ENCODE results near the gene GPR156. TPM values are rescaled to one million over a fixed set of nuclear protein-coding genes. Genes with fewer than 3 reads are reported as not detected.
"Not testable (repeated sequence)": the region's sequence is repeated elsewhere in the genome, so short reads cannot be mapped to it uniquely, and the experiment has no call there.

The GPR156 gene
- total RNA-seq (2014; rRNA removed; shearing (Covaris generic); ENCODE audit: low replicate concordance) = 0.91 and 1.1 TPM in 2 replicates

DNA sequence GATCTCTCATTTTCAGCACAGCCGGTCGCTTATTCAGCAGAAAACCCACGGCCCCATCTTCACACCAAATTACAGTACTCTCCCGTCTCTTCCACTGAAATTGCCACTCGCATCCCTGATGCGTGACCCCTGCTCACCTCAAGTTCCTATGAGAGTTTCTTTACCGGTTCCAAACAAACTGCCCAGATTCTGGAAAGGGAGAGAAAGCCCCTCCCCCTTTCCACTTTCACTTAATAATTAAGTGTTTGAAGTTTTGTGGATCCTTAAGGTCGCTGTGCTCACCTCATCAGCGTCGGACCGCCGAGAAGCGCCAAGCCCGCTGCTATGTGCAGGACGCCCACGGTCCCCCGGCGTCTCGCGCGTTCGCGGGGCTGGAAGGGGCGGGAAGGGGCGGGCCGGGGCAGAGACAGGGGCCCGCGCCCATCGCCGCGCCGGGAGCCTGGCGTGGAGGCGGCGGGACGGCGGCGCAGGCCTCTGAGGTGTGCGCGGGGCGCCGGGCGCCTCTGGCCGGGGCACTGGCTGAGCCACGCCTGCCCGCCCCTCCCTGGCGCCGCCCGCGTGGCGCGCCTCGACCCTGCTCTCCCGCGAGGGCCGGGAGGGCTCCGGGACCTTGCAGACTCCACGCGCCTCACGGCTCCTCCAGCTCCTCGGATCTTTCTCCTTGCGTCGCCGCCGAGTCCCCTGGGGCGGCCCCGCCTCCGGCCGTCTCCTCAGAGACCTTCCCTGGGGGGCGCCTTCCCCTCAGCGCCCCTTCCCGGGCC, at the start of gene GPR156:
GPR156 (minus strand) TSS at position 476 of the 761 bp plus-strand sequence. CDS start 41,124 bp downstream, outside the sequence.
- no peaks in the 10 kb centered on the region for H3K36me3 ChIP-seq
- H3K9me3 ChIP-seq = no peaks in the 10 kb centered on the region
- peak; percentile 68 for DNase-seq
- H3K27me3 ChIP-seq = no peaks in the 10 kb centered on the region
- H3K4me3 ChIP-seq = peak within 1 kb of the TSS; percentile 51

DNA sequence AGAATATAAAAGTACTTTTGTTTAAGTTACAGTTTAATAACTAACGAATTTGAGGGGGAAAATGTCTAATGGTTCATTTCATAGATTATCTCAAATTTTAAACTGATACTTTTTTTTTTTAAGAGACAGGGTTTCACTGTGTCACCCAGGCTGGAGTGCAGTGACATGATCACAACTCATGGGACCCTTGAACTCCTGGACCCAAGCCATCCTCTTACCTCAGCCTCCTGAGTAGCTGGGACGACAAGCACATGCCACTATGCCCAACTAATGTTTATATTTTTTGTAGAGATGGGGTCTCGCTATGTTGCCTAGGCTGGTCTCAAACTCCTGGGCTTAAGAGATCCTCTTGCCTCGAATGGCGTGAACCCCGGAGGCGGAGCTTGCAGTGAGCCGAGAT, 47.6 kb upstream of the GPR156 start:
- no peaks in the 10 kb centered on the region for H3K9me3 ChIP-seq
- peaks cover 59% of the 10 kb centered on the region for H3K36me3 ChIP-seq

DNA sequence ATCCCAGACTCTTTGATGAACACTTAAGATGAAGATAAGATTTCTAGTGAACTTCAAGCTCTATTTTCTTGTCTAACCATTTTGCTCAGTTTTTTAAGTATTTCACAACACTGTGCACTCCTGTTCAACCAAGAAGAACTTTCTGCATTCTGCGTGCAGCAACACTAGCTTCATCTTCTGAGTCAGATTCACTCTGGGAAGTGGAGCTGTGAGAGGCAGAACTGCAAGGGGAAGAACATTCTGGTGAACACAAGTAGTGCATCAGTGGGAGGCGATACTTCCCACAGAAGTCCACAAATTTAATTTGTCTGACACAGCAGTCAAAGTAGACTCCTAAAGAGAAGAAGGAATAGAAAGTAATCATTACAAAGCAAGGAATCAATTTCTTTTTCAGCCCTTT, 46.1 kb upstream of the GPR156 start:
- peaks cover 61% of the 10 kb centered on the region for H3K36me3 ChIP-seq
- H3K9me3 ChIP-seq = no peaks in the 10 kb centered on the region
- no peaks in the 10 kb centered on the region for H3K27me3 ChIP-seq
- H3K4me3 ChIP-seq = no peak overlapping the region
- no peak for DNase-seq

More for the DNA sequence above, 47.6 kb upstream of the GPR156 start:
- H3K4me3 ChIP-seq = no peak overlapping the region
- DNase-seq = no peak
- H3K27me3 ChIP-seq = no peaks in the 10 kb centered on the region

DNA sequence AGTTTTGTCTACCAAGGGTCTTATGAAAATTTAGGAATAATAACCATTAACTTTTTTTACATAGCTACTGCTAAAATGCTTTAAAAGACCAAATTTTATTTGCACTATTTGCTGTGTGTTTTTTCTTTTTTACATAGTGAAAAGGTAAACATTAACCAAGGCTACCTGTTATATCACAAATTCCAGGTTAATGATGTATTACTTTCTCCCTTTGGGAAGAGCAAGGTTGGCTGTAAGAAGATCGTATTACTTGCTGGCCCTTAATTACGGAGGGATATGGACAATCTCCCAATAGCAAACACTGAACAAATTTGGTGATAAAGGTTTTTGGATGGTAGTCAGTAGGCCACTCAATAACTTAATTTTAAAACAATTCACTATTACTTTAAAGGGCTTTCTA, 41.8 kb upstream of the GPR156 start:
- Histone ChIP-seq H3K36me3 (peaks cover 46% of the 10 kb centered on the region), H3K4me3 (no peak overlapping the region), H3K27me3 (no peaks in the 10 kb centered on the region)

DNA sequence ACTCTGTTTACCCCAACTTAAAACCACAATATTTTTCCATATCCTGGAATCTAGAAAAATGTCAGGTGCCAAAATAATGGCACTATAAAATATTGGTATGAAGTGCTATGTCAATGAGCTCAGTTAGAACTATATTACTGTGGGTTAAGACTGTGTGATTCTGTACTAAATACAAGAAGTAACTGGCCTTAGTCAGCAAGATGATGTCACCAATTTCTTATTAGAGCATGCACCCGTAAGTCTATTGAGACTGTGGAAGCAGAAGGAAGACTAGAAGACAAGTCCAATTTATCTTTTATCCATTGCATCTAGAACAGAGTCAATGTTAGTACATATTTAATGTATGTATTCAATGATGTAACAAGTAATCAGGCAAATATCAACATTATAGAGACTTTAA, 39.2 kb upstream of the GPR156 start:
- Histone ChIP-seq H3K27me3 (no peaks in the 10 kb centered on the region), H3K4me3 (no peak overlapping the region), H3K36me3 (peaks cover 31% of the 10 kb centered on the region), H3K9me3 (peaks cover 4% of the 10 kb centered on the region; the same call in 1 of the 2 replicates)
- no peak for DNase-seq

More for the DNA sequence above, 41.8 kb upstream of the GPR156 start:
- no peak for DNase-seq
- H3K9me3 ChIP-seq = no peaks in the 10 kb centered on the region; the same call in 1 of the 2 replicates

DNA sequence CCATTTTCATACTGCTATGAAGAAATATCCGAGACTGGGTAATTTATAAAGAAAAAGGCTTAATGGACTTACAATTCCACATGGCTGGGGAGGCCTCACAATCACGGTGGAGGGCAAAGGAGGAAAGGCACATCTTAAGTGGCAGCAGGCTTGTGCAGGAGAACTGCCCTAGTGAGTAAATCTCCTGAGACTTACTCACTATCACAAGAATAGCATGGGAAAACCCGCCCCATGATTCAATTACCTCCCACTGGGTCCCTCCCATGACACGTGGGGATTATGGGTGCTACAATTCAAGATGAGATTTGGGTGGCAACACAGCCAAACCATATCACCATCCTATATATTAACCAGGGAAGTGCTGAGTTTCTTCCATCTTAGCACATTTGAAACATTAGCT, 38.7 kb upstream of the GPR156 start:
- H3K36me3 ChIP-seq = peaks cover 28% of the 10 kb centered on the region
- H3K4me3 ChIP-seq, H3K9me3 ChIP-seq, H3K27me3 ChIP-seq: not testable (repeated sequence)
- peak; percentile 25 for DNase-seq

DNA sequence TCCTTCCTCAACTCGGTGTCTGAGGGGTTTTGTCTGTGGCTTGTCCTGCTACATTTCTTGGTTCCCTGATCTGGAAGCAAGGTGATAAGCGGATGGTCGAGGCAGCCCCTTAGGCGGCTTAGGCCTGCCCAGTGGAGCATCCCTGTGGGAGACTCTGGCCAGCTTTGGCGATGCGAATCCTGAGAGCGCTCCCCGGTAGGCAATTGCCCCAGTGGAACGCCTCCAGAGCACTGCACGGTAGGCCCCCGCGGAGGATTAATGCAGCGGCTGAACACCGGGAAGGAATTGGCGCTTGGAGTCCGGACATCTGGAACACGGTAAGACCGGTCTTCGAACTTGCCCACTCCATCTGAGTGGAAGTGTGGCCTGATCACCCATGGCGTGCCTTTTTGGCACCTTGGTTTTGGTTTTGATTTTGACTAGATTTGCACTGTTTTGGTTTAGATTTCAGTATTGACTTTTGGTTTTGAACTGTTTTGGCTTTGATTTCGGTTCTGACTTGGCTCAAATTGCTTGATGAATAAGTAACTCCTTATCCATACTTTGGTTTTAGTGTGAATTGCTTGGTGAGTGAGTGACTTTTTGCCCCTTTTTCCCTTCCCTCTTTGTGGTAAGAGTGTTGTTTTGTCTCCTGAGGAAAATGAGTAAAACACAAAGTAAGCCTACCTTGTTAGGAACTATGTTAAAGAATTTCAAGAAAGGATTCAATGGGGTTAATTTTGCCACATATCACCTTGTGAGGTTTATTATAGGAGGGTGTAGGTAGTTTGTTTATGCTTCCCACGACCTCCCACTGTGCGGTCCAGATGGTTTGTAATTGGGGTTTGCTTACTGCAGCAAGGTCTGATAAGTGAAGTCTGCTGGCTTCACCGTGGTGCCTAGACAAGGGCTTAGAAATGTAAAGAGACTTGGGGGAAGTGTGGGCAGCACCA, 27.1 kb upstream of the GPR156 start:
- Histone ChIP-seq H3K27me3 (no peaks in the 10 kb centered on the region), H3K4me3 (no peak overlapping the region), H3K36me3 (peaks cover 14% of the 10 kb centered on the region), H3K9me3 (peaks cover 12% of the 10 kb centered on the region)
- DNase-seq = no peak

DNA sequence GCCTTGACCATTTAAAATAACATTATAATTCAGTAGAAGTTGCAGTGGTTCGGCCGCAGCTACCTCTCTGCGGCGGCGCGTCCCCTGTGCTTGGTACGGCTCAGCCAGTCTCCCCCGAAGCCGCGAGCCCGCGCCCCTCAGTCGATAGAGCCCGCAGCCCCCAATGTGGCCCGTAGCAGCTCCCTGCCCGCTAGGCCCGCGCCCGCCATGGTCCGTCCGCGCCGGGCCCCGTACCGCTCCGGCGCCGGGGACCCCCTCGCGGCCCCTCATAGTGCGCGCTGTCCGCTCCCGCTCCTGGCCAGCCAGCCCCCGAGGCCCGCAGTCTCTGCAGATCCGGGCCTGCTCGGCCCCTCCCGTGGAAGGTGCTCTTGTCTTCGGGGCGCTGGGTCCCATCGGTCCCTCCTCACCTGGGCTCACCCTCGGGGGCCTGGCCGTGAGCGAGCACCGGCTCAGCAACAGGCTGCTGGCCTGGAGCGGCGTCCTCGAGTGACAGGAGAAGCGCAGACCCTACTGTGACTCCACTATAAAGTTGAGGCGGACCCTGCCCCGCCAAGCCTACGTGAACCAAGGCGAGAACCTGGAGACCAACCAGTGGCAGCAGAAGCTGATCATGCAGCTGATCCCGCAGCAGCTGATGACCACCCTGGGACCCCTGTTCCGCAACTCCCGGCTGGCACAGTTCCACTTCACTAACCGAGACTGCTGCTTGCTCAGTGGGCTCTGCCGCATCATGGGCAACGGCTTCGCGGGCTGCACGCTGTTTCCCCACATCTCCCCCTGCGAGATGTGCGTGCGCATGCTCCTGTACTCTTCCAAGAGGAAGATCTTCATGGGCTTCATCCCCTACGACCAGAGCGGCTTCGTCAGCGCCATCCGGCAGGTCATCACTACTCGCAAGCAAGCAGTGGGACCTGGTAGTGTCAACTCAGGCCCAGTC, 21.8 kb upstream of the GPR156 start:
- DNase-seq = no peak
- no peaks in the 10 kb centered on the region for H3K36me3 ChIP-seq
- H3K27me3 ChIP-seq = no peaks in the 10 kb centered on the region
- H3K4me3 ChIP-seq = no peak overlapping the region
- H3K9me3 ChIP-seq = no peaks in the 10 kb centered on the region

DNA sequence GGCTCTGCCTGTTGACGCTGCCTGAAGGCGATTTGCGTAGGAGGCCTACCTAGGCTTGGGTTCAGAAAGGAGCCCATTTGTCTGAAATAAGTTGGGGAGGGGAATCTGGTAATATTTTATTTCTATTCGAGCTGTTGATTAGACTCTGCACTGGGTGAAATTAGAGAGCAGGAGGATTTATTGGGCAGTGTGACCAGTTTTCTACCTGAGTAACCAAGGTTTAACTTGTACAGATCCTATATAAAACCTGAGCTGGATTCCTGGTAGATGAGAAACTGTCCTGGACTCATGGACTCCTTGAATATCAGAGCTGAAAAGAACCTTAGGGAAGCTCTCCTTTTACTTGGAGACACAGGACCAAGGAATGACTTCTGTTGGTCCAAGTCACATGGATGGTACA, 19.6 kb upstream of the GPR156 start:
- no peaks in the 10 kb centered on the region for H3K9me3 ChIP-seq
- no peaks in the 10 kb centered on the region for H3K27me3 ChIP-seq
- H3K4me3 ChIP-seq = no peak overlapping the region
- DNase-seq = no peak
- H3K36me3 ChIP-seq = no peaks in the 10 kb centered on the region

DNA sequence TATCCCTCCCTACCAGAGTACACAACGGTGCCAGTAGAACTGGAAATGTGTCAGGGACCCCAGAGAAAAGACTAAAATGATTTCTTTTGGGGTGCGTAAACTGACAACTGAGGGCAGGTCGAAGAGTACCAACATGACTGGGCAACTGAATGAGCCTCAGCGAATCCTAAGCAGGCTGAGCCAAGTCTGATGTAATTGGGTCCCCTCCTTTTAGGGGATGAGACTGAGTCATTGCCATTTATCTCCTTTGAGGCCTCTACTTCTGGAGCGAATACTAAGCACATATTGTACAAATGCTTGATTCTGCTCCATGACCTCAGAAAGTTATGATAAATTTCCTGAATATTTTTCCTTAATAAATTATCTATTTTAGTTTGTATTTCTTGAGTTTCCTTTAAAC, 17.3 kb upstream of the GPR156 start:
- H3K36me3 ChIP-seq = no peaks in the 10 kb centered on the region
- no peaks in the 10 kb centered on the region for H3K27me3 ChIP-seq
- no peaks in the 10 kb centered on the region for H3K9me3 ChIP-seq
- no peak for DNase-seq
- H3K4me3 ChIP-seq = no peak overlapping the region

DNA sequence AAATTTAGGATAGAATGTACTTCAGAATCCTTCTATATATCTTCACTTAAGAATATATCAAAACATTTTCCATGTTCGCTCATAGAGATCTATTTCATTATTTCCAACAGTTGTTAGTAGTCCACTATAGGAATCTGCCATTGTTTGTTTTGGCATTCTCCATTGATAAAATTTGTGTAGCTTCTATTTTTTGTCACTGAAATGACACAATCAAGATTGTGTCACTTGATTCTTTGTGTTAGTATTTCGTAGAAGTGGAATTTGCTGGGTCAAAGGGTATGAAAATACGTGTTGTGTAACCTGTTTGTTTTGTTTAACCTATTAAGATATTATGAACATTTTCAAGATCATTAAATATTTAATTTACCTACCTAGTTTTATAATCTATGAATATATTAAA, 15.9 kb upstream of the GPR156 start:
- no peak overlapping the region for H3K4me3 ChIP-seq
- H3K36me3 ChIP-seq = no peaks in the 10 kb centered on the region
- no peak for DNase-seq
- H3K9me3 ChIP-seq = no peaks in the 10 kb centered on the region
- H3K27me3 ChIP-seq = no peaks in the 10 kb centered on the region

DNA sequence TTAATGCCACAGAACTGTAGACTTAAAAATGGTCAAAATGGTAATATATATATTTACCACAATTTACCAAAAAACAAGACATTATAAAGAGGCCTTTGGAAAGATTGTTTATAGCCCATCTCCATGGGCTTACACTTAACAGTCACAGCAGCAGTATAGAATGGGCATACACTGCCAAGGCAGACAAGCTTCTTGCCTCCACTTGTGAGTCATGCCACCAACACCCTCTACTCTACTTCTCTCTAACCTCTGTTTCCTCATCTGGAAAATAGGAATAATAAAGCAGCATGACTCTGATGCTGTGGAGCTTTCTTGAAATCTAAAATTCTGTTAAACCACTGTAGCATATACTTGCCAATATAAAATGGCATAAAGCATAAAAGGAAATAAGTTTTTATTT, 14.4 kb upstream of the GPR156 start:
- Histone ChIP-seq H3K9me3 (peaks cover under 1% of the 10 kb centered on the region; the same call in 1 of the 2 replicates), H3K4me3 (no peak overlapping the region), H3K27me3 (no peaks in the 10 kb centered on the region), H3K36me3 (no peaks in the 10 kb centered on the region)
- no peak for DNase-seq

DNA sequence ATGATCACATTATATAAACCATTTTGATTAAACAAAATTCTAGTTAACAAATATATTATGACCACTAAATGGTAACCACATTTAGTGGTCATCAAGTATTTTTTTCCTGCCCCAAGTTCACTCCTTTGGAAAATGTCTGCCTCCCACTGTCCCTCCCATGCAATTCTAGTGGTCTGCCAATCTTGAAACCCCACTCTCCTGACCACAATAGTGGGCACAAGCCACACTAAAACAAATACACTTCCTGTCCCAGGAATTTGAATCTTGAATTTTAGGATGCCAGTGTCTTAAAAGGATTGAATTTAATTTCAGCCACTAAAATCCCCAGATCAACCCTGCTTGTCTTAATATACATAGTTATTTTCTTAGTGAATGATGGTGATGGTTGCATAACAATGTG, 14.0 kb upstream of the GPR156 start:
- Histone ChIP-seq H3K9me3 (peaks cover 5% of the 10 kb centered on the region), H3K27me3 (no peaks in the 10 kb centered on the region), H3K36me3 (no peaks in the 10 kb centered on the region), H3K4me3 (no peak overlapping the region)
- no peak for DNase-seq

DNA sequence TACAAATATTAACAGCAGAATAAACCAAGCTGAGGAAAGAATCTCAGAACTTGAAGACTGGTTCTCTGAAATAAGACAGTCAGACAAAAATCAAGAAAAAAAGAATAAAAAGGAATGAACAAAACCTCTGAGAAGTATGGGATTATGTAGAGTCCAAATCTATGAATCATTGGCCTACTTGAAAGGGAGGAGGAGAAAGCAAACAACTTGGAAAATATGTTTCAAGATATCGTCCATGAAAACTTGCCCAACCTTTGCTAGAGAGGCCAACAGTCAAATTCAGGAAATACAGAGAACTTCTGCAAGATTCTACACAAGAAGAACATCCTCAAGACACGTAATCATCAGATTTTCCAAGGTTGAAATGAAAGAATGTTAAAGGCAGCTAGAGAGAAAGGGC, 6.5 kb upstream of the GPR156 start:
- not testable (repeated sequence) for H3K9me3 ChIP-seq, H3K36me3 ChIP-seq, DNase-seq, H3K4me3 ChIP-seq, H3K27me3 ChIP-seq

DNA sequence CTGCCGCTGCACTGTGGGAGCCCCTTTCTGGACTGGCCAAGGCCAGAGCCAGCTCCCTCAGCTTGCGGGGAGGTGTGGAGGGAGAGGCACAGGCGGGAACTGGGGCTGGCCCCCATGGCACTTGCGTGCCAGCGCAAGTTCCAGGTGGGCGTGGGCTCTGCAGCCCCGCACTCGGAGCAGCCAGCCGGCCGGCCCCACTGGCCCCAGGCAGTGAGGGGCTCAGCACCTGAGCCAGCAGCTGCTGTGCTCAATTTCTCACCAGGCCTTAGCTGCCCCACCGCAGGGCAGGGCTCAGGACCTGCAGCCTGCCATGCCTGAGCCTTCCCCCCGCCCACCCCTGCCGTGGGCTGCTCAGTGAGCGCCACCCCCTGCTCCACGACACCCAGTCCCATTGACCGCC, 4.6 kb upstream of the GPR156 start:
- no peak for DNase-seq
- Histone ChIP-seq H3K9me3 (peaks cover 5% of the 10 kb centered on the region), H3K27me3 (no peaks in the 10 kb centered on the region), H3K36me3 (no peaks in the 10 kb centered on the region), H3K4me3 (no peak overlapping the region)

DNA sequence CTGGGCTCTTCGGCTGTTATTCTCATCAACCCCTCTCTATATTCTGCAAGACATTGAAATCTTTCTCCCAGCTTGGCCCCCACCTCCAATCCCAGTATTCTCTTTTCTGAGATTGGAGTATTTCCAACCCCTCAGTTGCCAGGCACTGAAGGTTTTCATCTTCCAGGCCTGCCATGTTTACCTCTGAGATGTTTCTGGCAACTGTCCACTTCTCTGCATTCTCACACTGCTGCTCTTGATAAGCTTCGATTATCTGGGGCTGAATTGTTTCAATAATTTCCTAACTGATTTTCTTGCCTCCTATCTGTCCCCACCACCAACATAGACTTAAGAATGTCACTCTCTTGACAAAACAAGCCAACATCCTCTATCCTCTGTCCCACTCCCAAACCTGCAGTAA, 1.4 kb upstream of the GPR156 start:
- H3K9me3 ChIP-seq = no peaks in the 10 kb centered on the region
- no peak overlapping the region for H3K4me3 ChIP-seq
- H3K27me3 ChIP-seq = no peaks in the 10 kb centered on the region
- no peaks in the 10 kb centered on the region for H3K36me3 ChIP-seq
- no peak for DNase-seq

DNA sequence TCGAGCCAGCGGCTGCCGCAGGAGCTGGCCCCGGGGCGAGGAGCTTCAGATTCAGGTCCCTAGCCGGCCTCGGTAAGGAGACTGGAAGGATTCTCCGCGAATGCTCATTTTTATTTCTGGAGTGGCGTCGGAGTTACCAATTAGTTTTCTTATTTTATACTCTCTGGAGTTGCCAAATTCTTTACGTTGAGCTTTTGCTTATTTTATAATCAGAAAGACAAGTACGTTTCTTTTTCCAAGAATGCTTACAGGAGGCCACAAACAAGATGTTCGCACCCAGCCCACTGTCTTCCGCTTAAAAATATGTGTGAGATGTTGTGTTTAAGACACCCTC, 453 bp upstream of the GPR156 start:
- Histone ChIP-seq H3K4me3 (peak overlapping the region; percentile 51), H3K36me3 (no peaks in the 10 kb centered on the region), H3K27me3 (no peaks in the 10 kb centered on the region), H3K9me3 (no peaks in the 10 kb centered on the region)
- no peak for DNase-seq

All from MG63 (cell line).